Vagina (tissue), 2 donors: ENCODE data around the gene ERCC5. TPM values are rescaled to one million over a fixed set of nuclear protein-coding genes. Genes with fewer than 3 reads are reported as not detected.

ENCODE experiments used
- DNase-seq, 2 donors: peaks; one replicate each; pipeline ENCODE4 v3.0.0-alpha.2; 2017; ENCODE audit errors: extremely low spot score in 2 of 2
- H3K27ac ChIP-seq: fragments of 200-600 bp; sonication (generic); one replicate; pipeline ENCODE4 v1.5.1; 2019
- H3K27me3 ChIP-seq: fragments of 200-600 bp; sonication (generic); one replicate; pipeline ENCODE4 v1.5.1; 2019
- H3K36me3 ChIP-seq, 2 donors: fragments of 200-600 bp; sonication (generic); one replicate each; pipeline ENCODE4 v1.5.1; 2017 to 2019
- H3K4me1 ChIP-seq: fragments of 200-600 bp; sonication (generic); one replicate; pipeline ENCODE4 v1.5.1; 2019
- H3K4me3 ChIP-seq, 2 donors: fragments of 200-600 bp; sonication (generic); 1 replicate in 1 of 2; 2 replicates in 1 of 2; pipeline ENCODE4 v1.5.1; 2016 to 2019
- H3K9me3 ChIP-seq: fragments of 200-600 bp; sonication (generic); one replicate; pipeline ENCODE4 v1.5.1; 2019
- POLR2A ChIP-seq, 2 donors: fragments of 450-650 bp; IDR thresholded peaks; one replicate each; pipeline ENCODE4 v1.6.1; 2017; ENCODE audit warnings: antibody characterized with exemption in 2 of 2, mild to moderate bottlenecking in 2 of 2, moderate library complexity in 2 of 2
- POLR2AphosphoS5 ChIP-seq, 2 donors: sonication (generic); formaldehyde crosslinking; IDR thresholded peaks; one replicate each; pipeline ENCODE4 v1.9.0; 2017; ENCODE audit warnings: antibody characterized with exemption in 2 of 2, mild to moderate bottlenecking in 2 of 2, low read depth in 1 of 2; ENCODE audit not compliant: insufficient read depth in 1 of 2
- intact Hi-C: fragments of 100-400 bp; cut with DNase I; formaldehyde crosslinking; loops from one replicate; pipeline ENCODE4 v1.15.1; 2023
- total RNA-seq: library from RNA; depleted of rRNA; stranded (reverse); fragments of >200 nt; gene quantifications from one replicate; pipeline ENCODE4 v1.2.3, GENCODE V29; 2016
- TF ChIP-seq, protein P1 (sequence below), 3 experiments: fragments of 450-650 bp in 2 of 3; fragments of 200-600 bp in 1 of 3; sonication (generic) in 1 of 3; IDR thresholded peaks; one replicate each; pipeline ENCODE4 v1.5.1; 2017 to 2019; ENCODE audit warnings: antibody characterized with exemption in 3 of 3, mild to moderate bottlenecking in 2 of 3, moderate library complexity in 2 of 3

The ERCC5 gene
- total RNA-seq, 1 donor from 2014 or later = 41.3 TPM

DNA sequence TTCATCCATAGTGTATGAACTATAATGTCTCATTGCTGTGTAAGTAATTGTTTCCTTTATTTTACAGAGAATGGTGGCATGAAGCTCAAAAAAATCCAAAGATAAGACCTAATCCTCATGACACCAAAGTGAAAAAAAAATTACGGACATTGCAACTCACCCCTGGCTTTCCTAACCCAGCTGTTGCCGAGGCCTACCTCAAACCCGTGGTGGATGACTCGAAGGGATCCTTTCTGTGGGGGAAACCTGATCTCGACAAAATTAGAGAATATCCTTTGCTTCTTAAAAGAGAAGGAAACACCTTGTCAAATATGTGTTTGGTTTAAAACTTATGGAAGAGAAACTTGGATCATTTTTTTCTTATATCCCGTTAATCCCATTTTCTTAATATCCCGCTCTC is 26.3 kb downstream of the ERCC5 start:
- H3K9me3 ChIP-seq = no peaks in the 10 kb centered on the region
- no peaks in the 10 kb centered on the region for H3K27me3 ChIP-seq
- intact Hi-C loops = no loop called here
- H3K36me3 ChIP-seq = peaks cover 0 to 68% of the 10 kb centered on the region in 2 donors
- TF ChIP-seq, protein P1, sequence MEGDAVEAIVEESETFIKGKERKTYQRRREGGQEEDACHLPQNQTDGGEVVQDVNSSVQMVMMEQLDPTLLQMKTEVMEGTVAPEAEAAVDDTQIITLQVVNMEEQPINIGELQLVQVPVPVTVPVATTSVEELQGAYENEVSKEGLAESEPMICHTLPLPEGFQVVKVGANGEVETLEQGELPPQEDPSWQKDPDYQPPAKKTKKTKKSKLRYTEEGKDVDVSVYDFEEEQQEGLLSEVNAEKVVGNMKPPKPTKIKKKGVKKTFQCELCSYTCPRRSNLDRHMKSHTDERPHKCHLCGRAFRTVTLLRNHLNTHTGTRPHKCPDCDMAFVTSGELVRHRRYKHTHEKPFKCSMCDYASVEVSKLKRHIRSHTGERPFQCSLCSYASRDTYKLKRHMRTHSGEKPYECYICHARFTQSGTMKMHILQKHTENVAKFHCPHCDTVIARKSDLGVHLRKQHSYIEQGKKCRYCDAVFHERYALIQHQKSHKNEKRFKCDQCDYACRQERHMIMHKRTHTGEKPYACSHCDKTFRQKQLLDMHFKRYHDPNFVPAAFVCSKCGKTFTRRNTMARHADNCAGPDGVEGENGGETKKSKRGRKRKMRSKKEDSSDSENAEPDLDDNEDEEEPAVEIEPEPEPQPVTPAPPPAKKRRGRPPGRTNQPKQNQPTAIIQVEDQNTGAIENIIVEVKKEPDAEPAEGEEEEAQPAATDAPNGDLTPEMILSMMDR (IDR thresholded peaks at IDR 0.05) = no peak
- TF ChIP-seq POLR2AphosphoS5 (IDR thresholded peaks at IDR 0.05; ENCODE audit: insufficient read depth in 1 of 2, low read depth in 1 of 2) = no peak
- TF ChIP-seq POLR2A (IDR thresholded peaks at IDR 0.05) = no peak
- no peak overlapping the region for H3K27ac ChIP-seq
- no peak overlapping the region for H3K4me3 ChIP-seq
- H3K4me1 ChIP-seq = peaks cover 13% of the 10 kb centered on the region
- no peak for DNase-seq

DNA sequence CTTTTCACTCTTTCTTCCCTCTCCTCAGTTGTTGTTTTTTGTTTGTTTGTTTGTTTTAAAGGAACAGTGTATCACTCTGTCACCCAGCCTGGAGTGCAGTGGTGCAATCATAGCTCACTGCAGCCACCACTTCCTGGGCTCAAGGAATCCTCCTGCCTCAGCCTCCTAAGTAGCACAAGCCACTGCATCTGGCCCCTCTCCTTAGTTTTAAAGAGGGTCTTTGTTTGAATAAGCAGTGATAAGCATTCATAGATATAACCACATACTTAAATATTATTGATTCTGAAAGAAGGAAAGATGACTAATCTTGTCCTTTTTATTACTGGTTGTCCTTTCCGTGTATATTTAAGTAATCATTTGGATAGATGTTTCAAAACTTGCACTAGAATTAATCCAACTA is 26.7 kb downstream of the ERCC5 start:
- peaks cover 0 to 66% of the 10 kb centered on the region in 2 donors for H3K36me3 ChIP-seq
- intact Hi-C loops = no loop called here
- H3K27me3 ChIP-seq = no peaks in the 10 kb centered on the region
- TF ChIP-seq, protein P1 (IDR thresholded peaks at IDR 0.05) = no peak
- TF ChIP-seq POLR2A (IDR thresholded peaks at IDR 0.05) (no peak), POLR2AphosphoS5 (IDR thresholded peaks at IDR 0.05; ENCODE audit: insufficient read depth in 1 of 2, low read depth in 1 of 2) (no peak)
- DNase-seq = no peak
- peaks cover 13% of the 10 kb centered on the region for H3K4me1 ChIP-seq
- H3K27ac ChIP-seq = no peak overlapping the region
- no peak overlapping the region for H3K4me3 ChIP-seq
- H3K9me3 ChIP-seq = no peaks in the 10 kb centered on the region

DNA sequence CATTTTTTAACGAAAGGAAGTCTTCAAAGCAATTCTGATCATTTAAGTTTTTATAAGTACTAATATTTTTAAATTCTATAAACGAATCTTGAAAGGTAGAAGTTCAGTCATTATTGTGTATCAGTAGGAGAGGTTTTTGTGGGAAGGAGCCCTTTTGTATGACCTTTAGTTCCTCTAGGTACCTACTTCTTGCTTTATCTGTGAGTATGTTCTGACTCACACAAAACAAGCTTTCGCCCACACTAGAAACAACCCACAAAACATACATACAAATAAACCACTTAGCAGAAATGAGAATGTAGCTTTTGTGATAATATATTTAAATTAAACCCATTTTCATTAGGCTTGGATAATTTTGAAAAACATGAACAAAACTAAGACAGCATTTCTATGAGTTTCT is 27.8 kb downstream of the ERCC5 start:
- Histone ChIP-seq H3K27ac (no peak overlapping the region), H3K4me3 (no peak overlapping the region), H3K9me3 (no peaks in the 10 kb centered on the region), H3K36me3 (peaks cover 0 to 55% of the 10 kb centered on the region in 2 donors), H3K4me1 (peaks cover 13% of the 10 kb centered on the region), H3K27me3 (no peaks in the 10 kb centered on the region)
- TF ChIP-seq POLR2A (IDR thresholded peaks at IDR 0.05) (no peak), POLR2AphosphoS5 (IDR thresholded peaks at IDR 0.05; ENCODE audit: insufficient read depth in 1 of 2, low read depth in 1 of 2) (no peak)
- TF ChIP-seq, protein P1 (IDR thresholded peaks at IDR 0.05) = no peak
- intact Hi-C loops = no loop called here
- DNase-seq = no peak

DNA sequence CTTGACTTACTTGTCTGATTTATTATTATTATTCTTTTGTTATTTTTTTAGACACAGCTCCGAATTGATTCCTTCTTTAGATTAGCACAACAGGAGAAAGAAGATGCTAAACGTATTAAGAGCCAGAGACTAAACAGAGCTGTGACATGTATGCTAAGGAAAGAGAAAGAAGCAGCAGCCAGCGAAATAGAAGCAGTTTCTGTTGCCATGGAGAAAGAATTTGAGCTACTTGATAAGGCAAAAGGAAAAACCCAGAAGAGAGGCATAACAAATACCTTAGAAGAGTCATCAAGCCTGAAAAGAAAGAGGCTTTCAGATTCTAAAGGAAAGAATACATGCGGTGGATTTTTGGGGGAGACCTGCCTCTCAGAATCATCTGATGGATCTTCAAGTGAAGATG is 29.4 kb downstream of the ERCC5 start:
- H3K36me3 ChIP-seq = peaks cover 0 to 47% of the 10 kb centered on the region in 2 donors
- H3K4me3 ChIP-seq = no peak overlapping the region
- no peaks in the 10 kb centered on the region for H3K27me3 ChIP-seq
- intact Hi-C loops = no loop called here
- H3K4me1 ChIP-seq = peaks cover 9% of the 10 kb centered on the region
- no peak for DNase-seq
- H3K27ac ChIP-seq = no peak overlapping the region
- TF ChIP-seq, protein P1 (IDR thresholded peaks at IDR 0.05) = no peak
- TF ChIP-seq POLR2A (IDR thresholded peaks at IDR 0.05) (no peak), POLR2AphosphoS5 (IDR thresholded peaks at IDR 0.05; ENCODE audit: insufficient read depth in 1 of 2, low read depth in 1 of 2) (no peak)
- no peaks in the 10 kb centered on the region for H3K9me3 ChIP-seq

DNA sequence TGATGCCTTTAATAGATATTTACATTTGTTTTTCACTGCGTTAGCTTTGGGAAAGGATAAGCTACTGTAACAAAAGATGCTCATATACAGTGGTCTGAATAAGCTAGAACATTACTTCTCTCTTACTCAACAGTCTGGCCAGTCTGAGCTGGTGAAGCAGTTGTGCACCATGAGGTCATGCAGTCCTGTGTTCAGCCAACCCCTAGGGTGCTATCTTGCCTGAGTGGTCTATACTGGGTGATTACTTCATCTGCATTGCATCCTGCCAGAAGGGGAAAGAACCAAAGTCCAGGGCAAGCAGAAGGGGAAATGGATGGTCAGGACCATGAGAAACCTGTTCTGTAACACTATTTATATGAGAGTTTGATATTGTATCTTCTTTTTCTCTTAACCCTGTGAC is 31.5 kb downstream of the ERCC5 start:
- Histone ChIP-seq H3K4me3 (no peak overlapping the region), H3K27me3 (no peaks in the 10 kb centered on the region), H3K36me3 (peaks cover 0 to 41% of the 10 kb centered on the region in 2 donors), H3K9me3 (no peaks in the 10 kb centered on the region), H3K27ac (no peak overlapping the region), H3K4me1 (no peaks in the 10 kb centered on the region)
- no peak for TF ChIP-seq POLR2A (IDR thresholded peaks at IDR 0.05)
- TF ChIP-seq, protein P1 (IDR thresholded peaks at IDR 0.05) = no peak
- no peak for TF ChIP-seq POLR2AphosphoS5 (IDR thresholded peaks at IDR 0.05; ENCODE audit: insufficient read depth in 1 of 2, low read depth in 1 of 2)
- intact Hi-C loops = no loop called here
- DNase-seq = no peak
